IMR-90 (cell line): Measurements from ENCODE around the gene FBXW8. TPM values are rescaled to one million over a fixed set of nuclear protein-coding genes. Genes with fewer than 3 reads are reported as not detected.

Source experiments
- ATAC-seq: fragments of 200-7000 bp; cut with Tn5 transposase; 2 replicates; pipeline ENCODE4 v1.9.1; 2020; ENCODE audit warnings: low read depth, mild to moderate bottlenecking, moderate library complexity
- BruUV-seq: library from RNA; stranded (reverse); fragments of 400-500 nt; replicated peaks from 2 replicates; lab custom pipeline; 2021; lab: Mats Ljungman, UMichigan
- CTCF ChIA-PET: fragments of 300-600 bp; formaldehyde crosslinking; extraction: SDS; loops from one replicate; lab custom pipeline; 2021; ENCODE audit warnings: antibody characterized with exemption; lab: Yijun Ruan, JAX
- POLR2A ChIA-PET: fragments of 300-600 bp; sonication (Branson Sonifier 250); formaldehyde crosslinking; loops from one replicate; lab custom pipeline; 2022; ENCODE audit warnings: antibody characterized with exemption; ENCODE audit not compliant: unreplicated experiment; lab: Charles Lee
- DNase-seq: peaks from one replicate; pipeline ENCODE4 v3.0.0; 2013
- H2AFZ ChIP-seq: replicated peaks from 2 replicates; pipeline ENCODE3; 2013; ENCODE audit warnings: low read length, mild to moderate bottlenecking; ENCODE audit not compliant: poor library complexity
- H2AK5ac ChIP-seq: 2 replicates; pipeline ENCODE4 v1.6.1; 2013; ENCODE audit warnings: low read depth, low read length, inconsistent platforms
- H2AK9ac ChIP-seq: replicated peaks from 2 replicates; pipeline ENCODE3; 2013; ENCODE audit warnings: mild to moderate bottlenecking, low read depth, low read length, moderate library complexity; ENCODE audit not compliant: poor library complexity
- H2BK120ac ChIP-seq: 2 replicates; pipeline ENCODE4 v1.6.1; 2013; ENCODE audit warnings: low read depth, low read length, inconsistent platforms
- H2BK15ac ChIP-seq: 3 replicates; pipeline ENCODE4 v1.6.1; 2013; ENCODE audit warnings: low read depth, low read length, inconsistent platforms
- H2BK20ac ChIP-seq: 2 replicates; pipeline ENCODE4 v1.6.1; 2013; ENCODE audit warnings: low read depth, mild to moderate bottlenecking, inconsistent platforms, low read length, moderate library complexity
- H2BK5ac ChIP-seq: 2 replicates; pipeline ENCODE4 v1.6.1; 2013; ENCODE audit warnings: mild to moderate bottlenecking, low read depth, low read length, inconsistent platforms; ENCODE audit not compliant: poor library complexity, severe bottlenecking
- H3K14ac ChIP-seq: replicated peaks from 2 replicates; pipeline ENCODE4 v1.6.1; 2013; ENCODE audit warnings: low read depth, low read length, inconsistent platforms
- H3K18ac ChIP-seq: 2 replicates; pipeline ENCODE4 v1.6.1; 2013; ENCODE audit warnings: low read depth, low read length, control low read depth
- H3K23ac ChIP-seq: 2 replicates; pipeline ENCODE4 v1.6.1; 2013; ENCODE audit warnings: low read depth, low read length, inconsistent platforms
- H3K27ac ChIP-seq: 2 replicates; pipeline ENCODE4 v1.5.1; 2013; ENCODE audit warnings: mild to moderate bottlenecking, control low read depth, low read length; ENCODE audit not compliant: insufficient read depth
- H3K27me3 ChIP-seq: 2 replicates; pipeline ENCODE4 v1.6.1; 2013; ENCODE audit warnings: low read length; ENCODE audit not compliant: control insufficient read depth, insufficient read depth
- H3K36me3 ChIP-seq: 2 replicates; pipeline ENCODE4 v1.6.1; 2013; ENCODE audit warnings: low read length, mixed read lengths; ENCODE audit not compliant: control insufficient read depth, insufficient read depth
- H3K4ac ChIP-seq: 2 replicates; pipeline ENCODE4 v1.6.1; 2013; ENCODE audit warnings: low read depth, low read length, inconsistent platforms
- H3K4me1 ChIP-seq: 2 replicates; pipeline ENCODE4 v1.6.1; 2013; ENCODE audit warnings: low read length, mixed read lengths; ENCODE audit not compliant: control insufficient read depth, insufficient read depth
- H3K4me2 ChIP-seq: 2 replicates; pipeline ENCODE4 v1.6.1; 2013; ENCODE audit warnings: low read depth, mild to moderate bottlenecking, control low read depth, low read length, moderate library complexity
- H3K4me3 ChIP-seq: 2 replicates; pipeline ENCODE4 v1.5.1; 2013; ENCODE audit warnings: low read depth, mild to moderate bottlenecking, control low read depth, low read length, moderate library complexity; ENCODE audit not compliant: insufficient read depth
- H3K56ac ChIP-seq: 2 replicates; pipeline ENCODE4 v1.6.1; 2013; ENCODE audit warnings: low read length, inconsistent platforms; ENCODE audit not compliant: insufficient read depth; ENCODE audit errors: extremely low read depth
- H3K79me1 ChIP-seq, 2 experiments: 2 replicates each; pipeline ENCODE4 v1.6.1; 2013; ENCODE audit warnings: low read length in 2 of 2, inconsistent platforms in 1 of 2, low read depth in 1 of 2
- H3K9ac ChIP-seq: 2 replicates; pipeline ENCODE4 v1.6.1; 2013; ENCODE audit warnings: low read depth, low read length, control low read depth
- H3K9me1 ChIP-seq: 2 replicates; pipeline ENCODE4 v1.6.1; 2013; ENCODE audit warnings: low read length, inconsistent platforms; ENCODE audit not compliant: insufficient read depth
- H3K9me3 ChIP-seq: 2 replicates; pipeline ENCODE4 v1.6.1; 2013; ENCODE audit warnings: low read length; ENCODE audit not compliant: control insufficient read depth, insufficient read depth
- H4K20me1 ChIP-seq: 2 replicates; pipeline ENCODE4 v1.6.1; 2013; ENCODE audit warnings: low read length, inconsistent platforms; ENCODE audit not compliant: insufficient read depth
- H4K5ac ChIP-seq: 2 replicates; pipeline ENCODE4 v1.6.1; 2013; ENCODE audit warnings: mild to moderate bottlenecking, low read depth, low read length, control low read depth
- H4K8ac ChIP-seq, 2 experiments: 2 replicates each; pipeline ENCODE4 v1.6.1; 2013; ENCODE audit warnings: low read depth in 2 of 2, low read length in 2 of 2, control low read depth in 1 of 2, inconsistent platforms in 1 of 2
- H4K91ac ChIP-seq: 2 replicates; pipeline ENCODE4 v1.6.1; 2013; ENCODE audit warnings: low read depth, low read length, inconsistent platforms; ENCODE audit not compliant: insufficient read depth
- CHD1 ChIP-seq: IDR thresholded peaks from 2 replicates; pipeline ENCODE4 v1.6.1; 2012; ENCODE audit warnings: low read depth, low read length, improper control_type of control experiment
- CTCF ChIP-seq: conservative IDR thresholded peaks from 2 replicates; pipeline ENCODE4 v1.5.1; 2012; ENCODE audit warnings: mild to moderate bottlenecking, low read depth, low read length, improper control_type of control experiment
- FOS ChIP-seq: fragments of 150-350 bp; IDR thresholded peaks from 2 replicates; pipeline ENCODE4 v1.6.1; 2016; ENCODE audit warnings: low read depth, low read length
- MAZ ChIP-seq: IDR thresholded peaks from 2 replicates; pipeline ENCODE4 v1.6.1; 2012; ENCODE audit warnings: low read depth, mild to moderate bottlenecking, low read length, improper control_type of control experiment, moderate library complexity, borderline replicate concordance
- NFE2L2 ChIP-seq: fragments of 150-350 bp; IDR thresholded peaks from 2 replicates; pipeline ENCODE4 v1.6.1; 2016; ENCODE audit warnings: low read depth, mild to moderate bottlenecking, low read length
- RAD21 ChIP-seq: IDR thresholded peaks from 2 replicates; pipeline ENCODE4 v1.6.1; 2012; ENCODE audit warnings: low read length, improper control_type of control experiment
- USF2 ChIP-seq: fragments of 150-350 bp; IDR thresholded peaks from 2 replicates; pipeline ENCODE4 v1.6.1; 2017; ENCODE audit warnings: mild to moderate bottlenecking, antibody characterized with exemption, low read length, low read depth
- WGBS, 2 experiments: methylation state at CpG; one replicate each; pipeline versions ENCODE4 v1.1.5 to v1.1.7; 2013; ENCODE audit warnings: missing lambda C conversion rate in 2 of 2; ENCODE audit not compliant: insufficient read length in 1 of 2; ENCODE audit errors: extremely low coverage in 2 of 2; 5-methylcytosine and 5-hydroxymethylcytosine counted together
- dilution Hi-C: fragments of 300-500 bp; cut with HindIII; formaldehyde crosslinking; loops from one replicate; pipeline ENCODE4 v1.14.3; 2018; ENCODE audit warnings: low sequenced_read_pairs; ENCODE audit not compliant: unreplicated experiment
- in situ Hi-C: fragments of 300-500 bp; cut with MboI; formaldehyde crosslinking; loops from 3 replicates; pipeline ENCODE4 v1.14.3; 2019; ENCODE audit warnings: low sequenced_read_pairs, inconsistent platforms, mixed read lengths
- intact Hi-C: fragments of 100-400 bp; cut with micrococcal nuclease; formaldehyde crosslinking; loops from 2 replicates; pipeline ENCODE4 v1.10.0; 2022
- polyA plus RNA-seq, 3 experiments: library from polyadenylated mRNA; depleted of rRNA; stranded (reverse); fragments of >200 nt; gene quantifications; 2 replicates each; pipeline ENCODE4 v1.2.3, GENCODE V29; 2012; ENCODE audit warnings: low replicate concordance in 1 of 3
- total RNA-seq: library from RNA; depleted of rRNA; stranded (reverse); fragments of >200 nt; gene quantifications from 2 replicates; pipeline ENCODE4 v1.2.3, GENCODE V29; 2012

Gene FBXW8
- total and polyA plus RNA-seq, 2 of the 4 experiments (the other 2 are of a cell fraction): 20.3 to 25.8 TPM

GRCh38 chr12:117042862-117043261 is 132.1 kb downstream of the FBXW8 start:
- ATAC-seq (no peak), DNase-seq (no peak)
- Histone ChIP-seq H3K14ac (no peak overlapping the region), H3K4me1 (peaks cover 4% of the 10 kb centered on the region; the same call in 1 of the 2 replicates), H3K9ac (no peak overlapping the region), H3K36me3 (no peaks in the 10 kb centered on the region), H3K56ac (no peak overlapping the region), H2BK120ac (no peak overlapping the region), H2BK5ac (no peak overlapping the region), H3K79me1 (no peaks in the 10 kb centered on the region), H3K18ac (no peak overlapping the region), H3K27me3 (no peaks in the 10 kb centered on the region), H3K9me1 (peaks cover 3% of the 10 kb centered on the region), H3K4me2 (no peak overlapping the region), H3K9me3 (no peaks in the 10 kb centered on the region), H3K27ac (no peak overlapping the region), H2BK15ac (no peak overlapping the region), H3K4me3 (no peak overlapping the region), H4K20me1 (no peaks in the 10 kb centered on the region), H4K91ac (no peak overlapping the region), H2AFZ (no peak overlapping the region), H3K23ac (no peak overlapping the region), H3K4ac (no peak overlapping the region), H4K8ac (no peak overlapping the region), H4K5ac (no peak overlapping the region), H2AK5ac (no peak overlapping the region), H2BK20ac (no peak overlapping the region), H2AK9ac (no peak overlapping the region)
- intact Hi-C loops (no loop called here), in situ Hi-C loops (loop anchor here (25.0 kb wide), 1 partner anchor 794 kb away; no protein-coding TSS in a partner anchor), dilution Hi-C loops (no loop called here)
- BruUV-seq: no TSS peak
- WGBS, 2 experiments: no CpG with 5 or more reads among the region's 6 CpGs
- POLR2A ChIA-PET: interaction anchor here (0.6 kb wide), 1 partner anchor 444 kb away, joined by 3 read pairs; no protein-coding TSS in a partner anchor
- CTCF ChIA-PET: no interaction called here
- TF ChIP-seq USF2 (no peak), CTCF (no peak), CHD1 (no peak), NFE2L2 (no peak), RAD21 (no peak), FOS (no peak), MAZ (no peak)
